Measurements from ENCODE around the gene SH3BP4. TPM values are rescaled to one million over a fixed set of nuclear protein-coding genes. Genes with fewer than 3 reads are reported as not detected.
A peak's percentile ranks its signal among the peaks of the same experiment; 100 is the strongest.

Gene SH3BP4
- total and polyA plus RNA-seq, 2 of the 13 experiments (the other 11 are each of a cell fraction or from before 2014, with no cell fraction given): 34.6 to 99.1 TPM

GRCh38 chr2:234953116-234954031 is 1.6 kb downstream of the SH3BP4 start (continued):
- TF ChIP-seq ZBTB8A (CRISPR knock-in tag; IDR thresholded peaks at IDR 0.05; ENCODE audit: borderline replicate concordance, low read depth) (no peak; the same call in 1 of the 2 replicates), PATZ1 (CRISPR knock-in tag; IDR thresholded peaks at IDR 0.05) (no peak), YEATS4 (CRISPR knock-in tag; IDR thresholded peaks at IDR 0.05; ENCODE audit: borderline replicate concordance) (0 out of 2 replicates have a peak, but pooled peaks have one; percentile 14), CENPT (CRISPR knock-in tag; IDR thresholded peaks at IDR 0.05; ENCODE audit: low read depth) (no peak), ZNF704 (CRISPR knock-in tag; IDR thresholded peaks at IDR 0.05; ENCODE audit: borderline replicate concordance) (0 out of 2 replicates have a peak, but pooled peaks have one; percentile 4), DZIP1 (CRISPR knock-in tag; IDR thresholded peaks at IDR 0.05) (no peak), U2AF2 (IDR thresholded peaks at IDR 0.05; ENCODE audit: low read depth, low read length) (no peak), NFYB (CRISPR knock-in tag; IDR thresholded peaks at IDR 0.05) (peak; percentile 4; the same call in 1 of the 2 replicates), ZFAT (CRISPR knock-in tag; conservative IDR thresholded peaks at IDR 0.05) (no peak), KMT2A (CRISPR knock-in tag; IDR thresholded peaks at IDR 0.05) (peak; percentile 60; the same call in 1 of the 2 replicates), ZNF503 (CRISPR knock-in tag; IDR thresholded peaks at IDR 0.05) (no peak), ZNF207 (IDR thresholded peaks at IDR 0.05; ENCODE audit: borderline replicate concordance) (no peak), ZBTB34 (CRISPR knock-in tag; IDR thresholded peaks at IDR 0.05) (no peak), THAP7 (CRISPR knock-in tag; IDR thresholded peaks at IDR 0.05) (no peak), CERS6 (CRISPR knock-in tag; IDR thresholded peaks at IDR 0.05) (no peak), ZNF619 (CRISPR knock-in tag; IDR thresholded peaks at IDR 0.05) (no peak)

Measured in HepG2 (cell line).